ENCODE measurements around the gene UBR2. TPM values are rescaled to one million over a fixed set of nuclear protein-coding genes. Genes with fewer than 3 reads are reported as not detected.

Gene UBR2
- 40.5 and 114 TPM in 2 replicates for total RNA-seq (2011; cell fraction: chromatin; rRNA removed; ENCODE audit: low replicate concordance)
- 20.5 and 25.0 TPM in 2 replicates for total RNA-seq (2011; cell fraction: nucleolus; rRNA removed)
- 44.1 and 48.8 TPM in 2 replicates for total RNA-seq (2011; cell fraction: nucleoplasm; rRNA removed)
- total RNA-seq (2014; rRNA removed) = 23.4 and 26.8 TPM in 2 replicates
- total RNA-seq (2014; rRNA removed; fragmentation: Illumina TruSeq; extraction: Trizol) = 38.9 and 41.3 TPM in 2 replicates
- 34.4 and 35.0 TPM in 2 replicates for total RNA-seq (2015; rRNA removed; fragmentation: Illumina TruSeq; extraction: Trizol)
- 33.5 and 35.3 TPM in 2 replicates for total RNA-seq (2021)
- polyA plus RNA-seq (2011; rRNA removed) = 29.5 and 35.4 TPM in 2 replicates
- polyA plus RNA-seq (2011; cell fraction: cytosol; rRNA removed) = 8.0 and 17.6 TPM in 2 replicates
- polyA plus RNA-seq (2011; cell fraction: nucleus; rRNA removed) = 19.9 and 29.8 TPM in 2 replicates
- 15.1 and 17.7 TPM in 2 replicates for polyA plus RNA-seq (2012)
- 17.2 and 21.4 TPM in 2 replicates for polyA plus RNA-seq (2014; fragmentation: Illumina TruSeq; extraction: Trizol)
- 10 to 100 TPM in 1 of 2 experiments, 1 to 10 TPM in 1; 9.1 to 13.1 TPM for polyA plus RNA-seq (2014; fragmentation: Nextera tagmentation; extraction: Ambion mirVana)
- polyA plus RNA-seq (2014; rRNA removed) = 14.7 and 16.4 TPM in 2 replicates
- polyA minus RNA-seq (2011; rRNA and poly(A)+ RNA removed) = 106 and 107 TPM in 2 replicates
- polyA minus RNA-seq (2011; cell fraction: cytosol; rRNA and poly(A)+ RNA removed) = 22.6 and 36.3 TPM in 2 replicates
- polyA minus RNA-seq (2011; cell fraction: nucleus; rRNA and poly(A)+ RNA removed) = 19.1 and 36.5 TPM in 2 replicates
- percentile 81 among the genes with signal in this experiment for Bru-seq, nascent RNA
- BruChase-seq, experiment 1, labeled RNA remaining after a 2-hour chase = percentile 88 among the genes with signal in this experiment
- BruChase-seq, experiment 2, labeled RNA remaining after a 6-hour chase = percentile 90 among the genes with signal in this experiment
- long read RNA-seq, experiment 1, full-length matches to known transcripts = 16 of 75 reads
- long read RNA-seq, experiment 1, partial matches to known transcripts = 41 of 75 reads
- long read RNA-seq, experiment 1, other reads (novel, unspliced or antisense) = 18 of 75 reads
- long read RNA-seq, experiment 2, full-length matches to known transcripts = 3 of 27 reads
- long read RNA-seq, experiment 2, partial matches to known transcripts = 13 of 27 reads
- long read RNA-seq, experiment 2, other reads (novel, unspliced or antisense) = 11 of 27 reads
- long read RNA-seq, experiment 3, partial matches to known transcripts = 23 of 29 reads
- long read RNA-seq, experiment 3, other reads (novel, unspliced or antisense) = 6 of 29 reads

- no TSS peak for BruUV-seq (replicated peaks)
- intact Hi-C loops (cut with micrococcal nuclease) (loop anchor here (2.0 to 5.0 kb wide), 2 partner anchors 163 to 183 kb away; partner anchors contain the start of gene TBCC), in situ Hi-C loops (cut with MboI) (no loop called here)
- Histone ChIP-seq H3K36me3 (ENCODE audit: control insufficient read depth, insufficient read depth, low read length) (peaks cover 7% of the 10 kb centered on the region; the same call in 1 of the 3 replicates), H4K20me1 (replicated peaks; ENCODE audit: control insufficient read depth, insufficient read depth, low read length) (no peaks in the 10 kb centered on the region), H3K27ac (ENCODE audit: extremely low read depth, low read depth, low read length) (peak within 1 kb of the TSS; percentile 84), H3K9me1 (ENCODE audit: control insufficient read depth, insufficient read depth, low read length) (no peaks in the 10 kb centered on the region), H3K9ac (ENCODE audit: insufficient read depth in 1 of 2, low read depth in 2 of 2, low read length in 2 of 2) (peak within 1 kb of the TSS; percentile 82 to 95), H3K4me3 (peak within 1 kb of the TSS; percentile 61), H3K4me2 (ENCODE audit: insufficient read depth, low read length) (peak within 1 kb of the TSS; percentile 97), H3K27me3 (ENCODE audit: control insufficient read depth in 2 of 2, insufficient read depth in 2 of 2, low read length in 2 of 2) (no peaks in the 10 kb centered on the region), H3K4me1 (replicated peaks in 1 of 2; ENCODE audit: control insufficient read depth in 2 of 2, insufficient read depth in 2 of 2, low read length in 2 of 2) (peaks cover 4% of the 10 kb centered on the region in 2 experiments; a peak in 4 of 5 replicates), H2AFZ (ENCODE audit: low read depth, low read length) (peak within 1 kb of the TSS; percentile 91), H3K9me3 (replicated peaks; ENCODE audit: control insufficient read depth, insufficient read depth, low read depth, low read length) (no peaks in the 10 kb centered on the region), H3K79me2 (ENCODE audit: control insufficient read depth, insufficient read depth, low read length) (peaks cover 49% of the 10 kb centered on the region)
- ATAC-seq = peak; percentile 95
- ChIA-PET POLR2A (interaction anchor here (0.6 to 3.4 kb wide), 20 partner anchors 10 to 519 kb away, joined by 3 to 17 read pairs (median 3); partner anchors contain the start of genes BICRAL, RPL7L1 and TBCC), CTCF (ENCODE audit: low intra/inter-chr PET ratio) (interaction anchor here (1.8 kb wide), 1 partner anchor 163 kb away, joined by 4 read pairs; no protein-coding TSS in a partner anchor)
- WGBS (ENCODE audit: insufficient coverage, low coverage, missing lambda C conversion rate) = 1% methylated on average over 48 of the region's 50 CpGs
- FAIRE-seq = peak; percentile 99
- peak; percentile 91 to 100 (median 94) for DNase-seq (ENCODE audit: extremely low read depth in 1 of 4, low spot score in 3 of 4)
- TF ChIP-seq GTF2A2 (tag; IDR thresholded peaks at IDR 0.05) (peak; percentile 67; the same call in 1 of the 2 replicates), PURB (CRISPR knock-in tag; IDR thresholded peaks at IDR 0.05; ENCODE audit: low read depth) (no peak), ZNF121 (CRISPR knock-in tag; conservative IDR thresholded peaks at IDR 0.05) (no peak), BMI1 (IDR thresholded peaks at IDR 0.05; ENCODE audit: low read length) (no peak), MTA2 (IDR thresholded peaks at IDR 0.05; ENCODE audit: low read depth) (no peak), ZNF134 (CRISPR knock-in tag; conservative IDR thresholded peaks at IDR 0.05) (peak; percentile 66), SETDB1 (IDR thresholded peaks at IDR 0.05; ENCODE audit: low read length) (no peak), TRIM24 (IDR thresholded peaks at IDR 0.05) (peak in 1 of 2 experiments; percentile 49; a peak in 1 of 4 replicates), SLC30A9 (CRISPR knock-in tag; IDR thresholded peaks at IDR 0.05) (0 out of 2 replicates have a peak, but pooled peaks have one; percentile 69), ZNF280B (CRISPR knock-in tag; IDR thresholded peaks at IDR 0.05) (no peak), RAD51 (IDR thresholded peaks at IDR 0.05; ENCODE audit: borderline replicate concordance, low read depth) (no peak)
- TF ChIP-seq, protein P1, sequence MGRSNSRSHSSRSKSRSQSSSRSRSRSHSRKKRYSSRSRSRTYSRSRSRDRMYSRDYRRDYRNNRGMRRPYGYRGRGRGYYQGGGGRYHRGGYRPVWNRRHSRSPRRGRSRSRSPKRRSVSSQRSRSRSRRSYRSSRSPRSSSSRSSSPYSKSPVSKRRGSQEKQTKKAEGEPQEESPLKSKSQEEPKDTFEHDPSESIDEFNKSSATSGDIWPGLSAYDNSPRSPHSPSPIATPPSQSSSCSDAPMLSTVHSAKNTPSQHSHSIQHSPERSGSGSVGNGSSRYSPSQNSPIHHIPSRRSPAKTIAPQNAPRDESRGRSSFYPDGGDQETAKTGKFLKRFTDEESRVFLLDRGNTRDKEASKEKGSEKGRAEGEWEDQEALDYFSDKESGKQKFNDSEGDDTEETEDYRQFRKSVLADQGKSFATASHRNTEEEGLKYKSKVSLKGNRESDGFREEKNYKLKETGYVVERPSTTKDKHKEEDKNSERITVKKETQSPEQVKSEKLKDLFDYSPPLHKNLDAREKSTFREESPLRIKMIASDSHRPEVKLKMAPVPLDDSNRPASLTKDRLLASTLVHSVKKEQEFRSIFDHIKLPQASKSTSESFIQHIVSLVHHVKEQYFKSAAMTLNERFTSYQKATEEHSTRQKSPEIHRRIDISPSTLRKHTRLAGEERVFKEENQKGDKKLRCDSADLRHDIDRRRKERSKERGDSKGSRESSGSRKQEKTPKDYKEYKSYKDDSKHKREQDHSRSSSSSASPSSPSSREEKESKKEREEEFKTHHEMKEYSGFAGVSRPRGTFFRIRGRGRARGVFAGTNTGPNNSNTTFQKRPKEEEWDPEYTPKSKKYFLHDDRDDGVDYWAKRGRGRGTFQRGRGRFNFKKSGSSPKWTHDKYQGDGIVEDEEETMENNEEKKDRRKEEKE (IDR thresholded peaks at IDR 0.05; ENCODE audit: borderline replicate concordance in 1 of 2, control insufficient read depth in 1 of 2, low read depth in 2 of 2, low read length in 1 of 2) = no peak
Measured at GRCh38 chr6:42563697-42564505, at the start of gene UBR2. Gene UBR2, plus strand, starts transcription at chr6:42564029. Its CDS starts 291 bp downstream, at chr6:42564320.
